Measurements from ENCODE around the gene KIAA2012.

Gene KIAA2012

DNA sequence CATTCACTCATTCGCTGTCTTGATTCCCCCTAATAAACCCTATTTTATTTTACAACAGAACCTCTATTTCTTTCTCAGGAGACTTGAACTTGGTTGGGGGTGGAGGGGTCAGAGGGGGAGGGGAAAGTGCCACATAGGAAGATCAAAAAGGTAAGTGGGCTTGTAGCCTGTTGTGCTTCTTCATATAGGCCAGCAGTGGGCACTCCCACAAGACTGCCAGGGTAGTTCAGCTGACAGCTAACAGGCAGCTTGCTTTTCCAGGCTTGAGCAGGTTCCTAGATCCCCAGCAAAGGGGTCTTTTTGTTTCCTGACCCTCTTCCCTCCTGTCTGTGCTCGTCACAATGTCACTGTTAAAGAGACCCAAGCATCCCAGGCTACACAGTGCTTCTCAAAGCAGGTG is 829 bp upstream of the KIAA2012 start:
- H3K4me3 ChIP-seq (ENCODE audit: insufficient read depth, low read depth, low read length, poor library complexity, severe bottlenecking) = no peak overlapping the region
- H3K36me3 ChIP-seq (ENCODE audit: control insufficient read depth, insufficient read depth, low read length) = no peaks in the 10 kb centered on the region
- no peaks in the 10 kb centered on the region for H3K9me3 ChIP-seq (ENCODE audit: control insufficient read depth, low read length)
- DNase-seq = no peak
- H3K27ac ChIP-seq (ENCODE audit: insufficient read depth, low read length, poor library complexity, severe bottlenecking) = no peak overlapping the region
- no peaks in the 10 kb centered on the region for H3K27me3 ChIP-seq (replicated peaks; ENCODE audit: control insufficient read depth, insufficient read depth, low read length, poor library complexity, severe bottlenecking)
- no peaks in the 10 kb centered on the region for H3K4me1 ChIP-seq (ENCODE audit: control insufficient read depth, insufficient read depth, low read length, poor library complexity, severe bottlenecking)

DNA sequence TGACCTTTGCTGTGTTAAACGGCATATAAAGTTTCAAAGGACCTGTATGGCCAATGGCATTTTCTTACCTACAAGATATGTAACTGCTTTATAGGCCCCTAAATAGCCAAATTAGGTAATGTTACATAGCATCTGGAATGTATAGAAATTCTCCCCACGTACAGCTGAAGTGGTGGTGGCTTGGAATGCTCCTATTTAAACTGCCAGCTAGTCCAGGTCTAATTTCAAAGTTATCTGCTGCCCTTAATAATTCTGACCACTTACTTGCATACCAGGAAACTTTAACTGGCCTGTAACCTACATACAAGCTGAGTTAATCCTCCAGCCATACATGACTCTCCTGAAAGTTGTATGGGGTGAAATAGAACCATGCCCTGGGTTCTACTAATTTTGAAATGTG is 1.3 kb downstream of the KIAA2012 start:
- no peak overlapping the region for H3K4me3 ChIP-seq (ENCODE audit: insufficient read depth, low read depth, low read length, poor library complexity, severe bottlenecking)
- no peak overlapping the region for H3K27ac ChIP-seq (ENCODE audit: insufficient read depth, low read length, poor library complexity, severe bottlenecking)
- DNase-seq = no peak
- H3K9me3 ChIP-seq (ENCODE audit: control insufficient read depth, low read length) = no peaks in the 10 kb centered on the region
- no peaks in the 10 kb centered on the region for H3K36me3 ChIP-seq (ENCODE audit: control insufficient read depth, insufficient read depth, low read length)
- no peaks in the 10 kb centered on the region for H3K4me1 ChIP-seq (ENCODE audit: control insufficient read depth, insufficient read depth, low read length, poor library complexity, severe bottlenecking)
- no peaks in the 10 kb centered on the region for H3K27me3 ChIP-seq (replicated peaks; ENCODE audit: control insufficient read depth, insufficient read depth, low read length, poor library complexity, severe bottlenecking)

DNA sequence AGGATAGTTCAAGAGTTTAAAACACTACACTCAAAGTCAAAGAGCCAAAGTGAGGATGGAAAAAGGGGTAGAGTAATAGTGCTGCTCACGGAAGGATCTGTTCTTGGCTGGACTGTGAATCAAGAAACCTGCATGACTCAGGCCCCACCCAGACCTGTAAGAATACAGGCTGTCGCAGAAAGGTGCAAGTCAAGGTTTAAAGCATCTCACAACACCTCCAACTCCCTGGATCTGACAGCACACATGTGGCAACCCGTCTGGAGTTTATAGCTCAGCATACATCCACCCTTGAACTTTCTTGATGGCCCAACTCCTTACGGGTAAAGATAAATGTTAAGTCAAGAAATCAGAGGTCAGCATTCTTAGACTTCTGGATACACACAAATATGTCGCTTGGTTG is 6.3 kb downstream of the KIAA2012 start:
- DNase-seq = no peak
- no peaks in the 10 kb centered on the region for H3K36me3 ChIP-seq (ENCODE audit: control insufficient read depth, insufficient read depth, low read length)
- no peak overlapping the region for H3K4me3 ChIP-seq (ENCODE audit: insufficient read depth, low read depth, low read length, poor library complexity, severe bottlenecking)
- no peaks in the 10 kb centered on the region for H3K4me1 ChIP-seq (ENCODE audit: control insufficient read depth, insufficient read depth, low read length, poor library complexity, severe bottlenecking)
- H3K27me3 ChIP-seq (replicated peaks; ENCODE audit: control insufficient read depth, insufficient read depth, low read length, poor library complexity, severe bottlenecking) = no peaks in the 10 kb centered on the region
- H3K9me3 ChIP-seq (ENCODE audit: control insufficient read depth, low read length) = no peaks in the 10 kb centered on the region
- H3K27ac ChIP-seq (ENCODE audit: insufficient read depth, low read length, poor library complexity, severe bottlenecking) = no peak overlapping the region

DNA sequence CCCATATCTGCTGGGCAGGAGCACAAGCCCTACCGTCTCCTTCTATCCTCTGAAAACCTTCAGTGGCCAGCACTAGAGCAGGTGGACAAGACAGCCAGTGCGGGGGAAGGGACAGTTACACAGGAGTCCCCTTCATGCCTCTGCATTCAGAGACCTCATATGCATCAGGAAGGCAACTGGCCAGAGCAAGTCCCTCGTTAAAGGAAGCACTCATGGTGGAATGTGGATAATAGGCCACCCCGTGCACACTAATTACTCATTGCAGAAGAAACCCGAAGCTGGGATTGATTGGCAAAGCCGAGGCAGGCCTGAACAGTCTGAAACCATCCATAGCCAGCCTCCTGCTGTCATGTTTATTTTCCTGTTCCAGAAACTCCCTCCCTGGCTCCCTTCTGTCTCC is 11.2 kb downstream of the KIAA2012 start:
- Histone ChIP-seq H3K4me1 (ENCODE audit: control insufficient read depth, insufficient read depth, low read length, poor library complexity, severe bottlenecking) (no peaks in the 10 kb centered on the region), H3K27ac (ENCODE audit: insufficient read depth, low read length, poor library complexity, severe bottlenecking) (no peak overlapping the region), H3K9me3 (ENCODE audit: control insufficient read depth, low read length) (no peaks in the 10 kb centered on the region), H3K27me3 (replicated peaks; ENCODE audit: control insufficient read depth, insufficient read depth, low read length, poor library complexity, severe bottlenecking) (no peaks in the 10 kb centered on the region), H3K4me3 (ENCODE audit: insufficient read depth, low read depth, low read length, poor library complexity, severe bottlenecking) (no peak overlapping the region), H3K36me3 (ENCODE audit: control insufficient read depth, insufficient read depth, low read length) (no peaks in the 10 kb centered on the region)
- no peak for DNase-seq

DNA sequence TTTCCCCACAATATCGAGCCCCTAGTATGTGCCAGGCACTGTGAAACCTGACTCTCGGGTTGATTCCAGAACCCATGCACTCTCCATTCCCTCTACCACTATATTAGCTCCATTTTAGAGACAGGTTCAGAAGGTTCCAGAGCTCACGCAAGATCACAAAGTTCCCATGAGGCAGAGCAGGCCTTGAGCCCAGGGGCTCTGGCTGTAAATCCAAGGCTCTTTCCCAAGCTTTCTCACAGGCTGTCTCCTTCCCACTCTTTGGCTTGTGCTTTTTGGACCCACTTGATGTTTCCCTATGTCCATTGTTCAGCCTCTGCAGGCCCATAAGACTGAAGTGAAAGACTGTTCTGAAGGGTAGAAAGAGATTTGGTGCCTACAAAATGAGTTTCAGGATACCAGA is 15.7 kb downstream of the KIAA2012 start:
- no peaks in the 10 kb centered on the region for H3K4me1 ChIP-seq (ENCODE audit: control insufficient read depth, insufficient read depth, low read length, poor library complexity, severe bottlenecking)
- no peak overlapping the region for H3K4me3 ChIP-seq (ENCODE audit: insufficient read depth, low read depth, low read length, poor library complexity, severe bottlenecking)
- DNase-seq = no peak
- no peaks in the 10 kb centered on the region for H3K36me3 ChIP-seq (ENCODE audit: control insufficient read depth, insufficient read depth, low read length)
- H3K27me3 ChIP-seq (replicated peaks; ENCODE audit: control insufficient read depth, insufficient read depth, low read length, poor library complexity, severe bottlenecking) = no peaks in the 10 kb centered on the region
- no peaks in the 10 kb centered on the region for H3K9me3 ChIP-seq (ENCODE audit: control insufficient read depth, low read length)
- H3K27ac ChIP-seq (ENCODE audit: insufficient read depth, low read length, poor library complexity, severe bottlenecking) = no peak overlapping the region

DNA sequence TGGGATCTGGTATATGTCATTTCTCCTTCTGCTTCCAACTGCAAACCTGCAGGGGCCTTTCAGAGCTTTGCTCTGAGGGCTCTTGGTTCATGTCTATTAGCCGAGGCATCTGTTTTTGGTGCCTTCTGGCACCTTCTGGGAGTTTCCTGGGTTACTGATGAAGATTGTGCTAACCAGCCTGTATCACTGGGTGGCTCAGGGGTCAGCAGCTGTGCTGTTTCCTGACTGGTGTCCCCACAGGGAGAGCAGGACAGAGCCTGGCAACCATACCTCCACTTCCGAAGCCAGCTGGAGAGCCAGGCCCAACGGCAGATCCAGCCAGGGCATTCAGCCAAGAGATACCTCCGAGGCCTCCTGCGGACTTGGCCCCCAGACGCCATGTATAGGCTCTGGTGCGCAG is 17.5 kb downstream of the KIAA2012 start:
- Histone ChIP-seq H3K4me1 (ENCODE audit: control insufficient read depth, insufficient read depth, low read length, poor library complexity, severe bottlenecking) (no peaks in the 10 kb centered on the region), H3K27ac (ENCODE audit: insufficient read depth, low read length, poor library complexity, severe bottlenecking) (no peak overlapping the region), H3K27me3 (replicated peaks; ENCODE audit: control insufficient read depth, insufficient read depth, low read length, poor library complexity, severe bottlenecking) (no peaks in the 10 kb centered on the region), H3K9me3 (ENCODE audit: control insufficient read depth, low read length) (no peaks in the 10 kb centered on the region), H3K4me3 (ENCODE audit: insufficient read depth, low read depth, low read length, poor library complexity, severe bottlenecking) (no peak overlapping the region), H3K36me3 (ENCODE audit: control insufficient read depth, insufficient read depth, low read length) (no peaks in the 10 kb centered on the region)
- no peak for DNase-seq

DNA sequence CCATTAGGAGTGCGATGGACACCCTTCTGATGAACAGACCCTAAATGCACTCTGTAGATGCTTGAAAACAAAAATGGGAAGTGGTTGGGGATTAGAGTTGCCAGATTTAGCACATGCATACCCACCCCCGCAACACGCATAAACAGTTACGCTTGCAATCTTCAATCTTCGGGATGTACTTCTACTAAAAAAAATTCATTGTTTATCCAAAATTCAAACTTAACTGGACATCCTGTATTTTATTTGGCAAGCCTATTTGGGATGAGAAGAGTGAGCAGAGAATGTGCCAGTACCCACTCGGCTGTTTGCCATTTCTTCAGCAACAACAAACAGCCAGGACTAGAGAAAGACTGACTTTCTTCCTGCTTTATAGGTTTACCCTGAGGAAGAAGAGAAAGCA is 18.4 kb downstream of the KIAA2012 start:
- Histone ChIP-seq H3K36me3 (ENCODE audit: control insufficient read depth, insufficient read depth, low read length) (no peaks in the 10 kb centered on the region), H3K27ac (ENCODE audit: insufficient read depth, low read length, poor library complexity, severe bottlenecking) (no peak overlapping the region), H3K4me3 (ENCODE audit: insufficient read depth, low read depth, low read length, poor library complexity, severe bottlenecking) (no peak overlapping the region), H3K4me1 (ENCODE audit: control insufficient read depth, insufficient read depth, low read length, poor library complexity, severe bottlenecking) (no peaks in the 10 kb centered on the region), H3K27me3 (replicated peaks; ENCODE audit: control insufficient read depth, insufficient read depth, low read length, poor library complexity, severe bottlenecking) (no peaks in the 10 kb centered on the region), H3K9me3 (ENCODE audit: control insufficient read depth, low read length) (no peaks in the 10 kb centered on the region)
- DNase-seq = no peak

DNA sequence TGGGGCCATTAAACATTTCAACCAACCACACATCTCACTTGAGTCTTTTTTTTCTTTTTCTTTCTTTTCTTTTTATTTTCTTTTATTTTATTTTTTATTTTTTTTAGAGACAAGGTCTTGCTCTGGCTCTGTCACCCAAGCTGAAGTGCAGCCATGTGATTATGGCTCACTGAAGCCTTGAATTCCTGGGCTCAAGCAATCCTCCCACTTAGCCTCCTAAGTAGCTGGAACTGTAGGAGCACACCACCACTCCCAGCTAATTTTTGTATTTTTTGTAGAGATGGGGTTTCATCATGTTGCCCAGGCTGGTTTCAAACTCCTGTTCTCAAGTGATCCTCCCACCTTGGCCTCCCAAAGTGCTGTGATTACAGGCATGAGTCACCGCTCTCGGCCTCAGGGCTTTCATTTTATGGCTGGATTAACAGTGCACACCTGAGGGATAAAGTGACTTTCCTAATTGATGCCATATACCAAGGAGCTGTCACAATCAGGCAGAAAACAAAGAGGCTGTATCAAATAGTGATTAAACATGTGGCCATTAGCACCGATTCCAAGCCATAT is 21.5 kb downstream of the KIAA2012 start:
- no peak for DNase-seq

DNA sequence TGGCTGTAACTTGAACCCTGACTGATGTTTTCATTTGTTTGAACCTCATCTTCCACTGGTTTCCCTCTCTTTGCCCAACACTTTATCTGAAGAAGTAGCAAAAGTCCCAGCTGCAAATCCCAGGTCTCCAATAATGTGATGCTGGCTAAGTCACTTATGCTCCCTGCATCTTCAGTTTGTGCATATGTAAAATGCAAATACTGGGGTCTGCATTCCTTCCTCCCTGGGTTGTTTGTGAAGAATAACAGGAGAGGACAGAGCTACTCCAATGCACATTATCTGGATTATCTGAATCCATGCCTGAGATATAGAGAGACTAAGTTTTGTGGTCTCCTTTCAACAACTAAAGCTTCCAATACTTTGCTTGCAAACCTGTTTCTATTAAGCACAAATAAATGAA is 22.2 kb downstream of the KIAA2012 start:
- Histone ChIP-seq H3K27me3 (replicated peaks; ENCODE audit: control insufficient read depth, insufficient read depth, low read length, poor library complexity, severe bottlenecking) (no peaks in the 10 kb centered on the region), H3K4me3 (ENCODE audit: insufficient read depth, low read depth, low read length, poor library complexity, severe bottlenecking) (no peak overlapping the region)
- no peak for DNase-seq

More for the DNA sequence above, 21.5 kb downstream of the KIAA2012 start:
- H3K27ac ChIP-seq (ENCODE audit: insufficient read depth, low read length, poor library complexity, severe bottlenecking) = no peak overlapping the region
- no peak overlapping the region for H3K4me3 ChIP-seq (ENCODE audit: insufficient read depth, low read depth, low read length, poor library complexity, severe bottlenecking)
- H3K27me3 ChIP-seq (replicated peaks; ENCODE audit: control insufficient read depth, insufficient read depth, low read length, poor library complexity, severe bottlenecking) = no peaks in the 10 kb centered on the region
- H3K4me1 ChIP-seq (ENCODE audit: control insufficient read depth, insufficient read depth, low read length, poor library complexity, severe bottlenecking) = no peaks in the 10 kb centered on the region
- no peaks in the 10 kb centered on the region for H3K36me3 ChIP-seq (ENCODE audit: control insufficient read depth, insufficient read depth, low read length)
- H3K9me3 ChIP-seq (ENCODE audit: control insufficient read depth, low read length) = no peaks in the 10 kb centered on the region

DNA sequence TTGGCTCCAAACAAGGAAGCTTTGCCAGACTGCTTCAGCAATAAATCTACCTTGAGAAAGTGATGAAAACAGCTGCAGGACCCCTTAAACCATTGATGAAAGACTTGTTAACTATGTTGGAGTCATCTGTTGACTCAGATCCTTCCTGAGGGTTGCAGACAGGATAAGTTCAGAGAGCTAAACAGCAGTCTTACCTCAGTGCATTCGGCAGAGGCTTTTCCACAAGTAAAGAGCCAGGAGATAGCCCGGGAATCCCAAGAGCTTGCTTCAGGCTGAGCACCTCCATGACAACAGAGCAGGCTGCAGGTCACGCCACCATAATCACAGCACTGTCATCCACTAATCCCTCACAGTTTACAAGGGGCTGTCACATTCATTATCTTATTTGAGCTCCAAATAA is 23.7 kb downstream of the KIAA2012 start:
- H3K4me3 ChIP-seq (ENCODE audit: insufficient read depth, low read depth, low read length, poor library complexity, severe bottlenecking) = no peak overlapping the region
- no peaks in the 10 kb centered on the region for H3K27me3 ChIP-seq (replicated peaks; ENCODE audit: control insufficient read depth, insufficient read depth, low read length, poor library complexity, severe bottlenecking)
- H3K27ac ChIP-seq (ENCODE audit: insufficient read depth, low read length, poor library complexity, severe bottlenecking) = no peak overlapping the region
- no peak for DNase-seq
- no peaks in the 10 kb centered on the region for H3K36me3 ChIP-seq (ENCODE audit: control insufficient read depth, insufficient read depth, low read length)
- no peaks in the 10 kb centered on the region for H3K4me1 ChIP-seq (ENCODE audit: control insufficient read depth, insufficient read depth, low read length, poor library complexity, severe bottlenecking)
- no peaks in the 10 kb centered on the region for H3K9me3 ChIP-seq (ENCODE audit: control insufficient read depth, low read length)

More for the DNA sequence above, 22.2 kb downstream of the KIAA2012 start:
- Histone ChIP-seq H3K27ac (ENCODE audit: insufficient read depth, low read length, poor library complexity, severe bottlenecking) (no peak overlapping the region), H3K36me3 (ENCODE audit: control insufficient read depth, insufficient read depth, low read length) (no peaks in the 10 kb centered on the region), H3K9me3 (ENCODE audit: control insufficient read depth, low read length) (no peaks in the 10 kb centered on the region), H3K4me1 (ENCODE audit: control insufficient read depth, insufficient read depth, low read length, poor library complexity, severe bottlenecking) (no peaks in the 10 kb centered on the region)

DNA sequence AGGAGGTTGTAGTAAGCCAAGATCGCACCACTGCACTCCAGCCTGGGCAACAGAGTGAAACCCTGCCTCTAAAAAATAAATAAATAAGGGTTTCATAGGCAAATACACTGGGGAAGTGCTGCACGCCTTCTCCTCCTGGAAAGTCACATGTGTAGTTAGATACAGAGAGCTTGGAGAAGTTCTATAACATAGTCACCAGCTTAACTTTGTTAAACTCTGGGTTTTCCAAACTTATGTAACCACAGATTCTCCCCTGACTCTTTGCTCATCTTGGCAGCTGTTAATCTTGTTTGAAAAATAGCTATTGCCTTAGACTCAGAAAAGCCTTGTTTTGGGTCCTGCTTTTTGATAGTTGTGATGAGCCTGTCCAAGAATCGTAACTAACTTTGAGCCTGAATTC is 25.2 kb downstream of the KIAA2012 start:
- no peaks in the 10 kb centered on the region for H3K36me3 ChIP-seq (ENCODE audit: control insufficient read depth, insufficient read depth, low read length)
- no peak overlapping the region for H3K4me3 ChIP-seq (ENCODE audit: insufficient read depth, low read depth, low read length, poor library complexity, severe bottlenecking)
- H3K27ac ChIP-seq (ENCODE audit: insufficient read depth, low read length, poor library complexity, severe bottlenecking) = no peak overlapping the region
- H3K9me3 ChIP-seq (ENCODE audit: control insufficient read depth, low read length) = no peaks in the 10 kb centered on the region
- no peaks in the 10 kb centered on the region for H3K4me1 ChIP-seq (ENCODE audit: control insufficient read depth, insufficient read depth, low read length, poor library complexity, severe bottlenecking)
- no peaks in the 10 kb centered on the region for H3K27me3 ChIP-seq (replicated peaks; ENCODE audit: control insufficient read depth, insufficient read depth, low read length, poor library complexity, severe bottlenecking)
- no peak for DNase-seq

Measured in effector memory CD4-positive, alpha-beta T cell (primary cell).